Choroid plexus epithelial cell (primary cell): ENCODE measurements around the gene ARSB.
A peak's percentile ranks its signal among the peaks of the same experiment; 100 is the strongest.

ENCODE experiments used
- DNase-seq: peaks from one replicate; pipeline ENCODE4 v3.0.0-alpha.2; 2010; ENCODE audit warnings: low read depth
- H3K4me3 ChIP-seq: 2 replicates; pipeline ENCODE4 v1.5.1; 2011; ENCODE audit warnings: low read depth, mild to moderate bottlenecking, control low read depth, low read length, moderate library complexity
- CTCF ChIP-seq: conservative IDR thresholded peaks from 2 replicates; pipeline ENCODE4 v1.5.1; 2011; ENCODE audit warnings: low read depth, mild to moderate bottlenecking, control low read depth, inconsistent platforms, low read length, moderate library complexity

The ARSB gene

GRCh38 chr5:78893940-78894677 lies 91.0 kb downstream of the ARSB start:
- DNase-seq = peak; percentile 51
- no peak overlapping the region for H3K4me3 ChIP-seq
- no peak for TF ChIP-seq CTCF

GRCh38 chr5:78890667-78891379 lies 94.3 kb downstream of the ARSB start:
- DNase-seq = no peak
- H3K4me3 ChIP-seq = no peak overlapping the region
- no peak for TF ChIP-seq CTCF

GRCh38 chr5:78889369-78890140 lies 95.6 kb downstream of the ARSB start:
- peak; percentile 37 for DNase-seq
- H3K4me3 ChIP-seq = no peak overlapping the region
- no peak for TF ChIP-seq CTCF

DNA sequence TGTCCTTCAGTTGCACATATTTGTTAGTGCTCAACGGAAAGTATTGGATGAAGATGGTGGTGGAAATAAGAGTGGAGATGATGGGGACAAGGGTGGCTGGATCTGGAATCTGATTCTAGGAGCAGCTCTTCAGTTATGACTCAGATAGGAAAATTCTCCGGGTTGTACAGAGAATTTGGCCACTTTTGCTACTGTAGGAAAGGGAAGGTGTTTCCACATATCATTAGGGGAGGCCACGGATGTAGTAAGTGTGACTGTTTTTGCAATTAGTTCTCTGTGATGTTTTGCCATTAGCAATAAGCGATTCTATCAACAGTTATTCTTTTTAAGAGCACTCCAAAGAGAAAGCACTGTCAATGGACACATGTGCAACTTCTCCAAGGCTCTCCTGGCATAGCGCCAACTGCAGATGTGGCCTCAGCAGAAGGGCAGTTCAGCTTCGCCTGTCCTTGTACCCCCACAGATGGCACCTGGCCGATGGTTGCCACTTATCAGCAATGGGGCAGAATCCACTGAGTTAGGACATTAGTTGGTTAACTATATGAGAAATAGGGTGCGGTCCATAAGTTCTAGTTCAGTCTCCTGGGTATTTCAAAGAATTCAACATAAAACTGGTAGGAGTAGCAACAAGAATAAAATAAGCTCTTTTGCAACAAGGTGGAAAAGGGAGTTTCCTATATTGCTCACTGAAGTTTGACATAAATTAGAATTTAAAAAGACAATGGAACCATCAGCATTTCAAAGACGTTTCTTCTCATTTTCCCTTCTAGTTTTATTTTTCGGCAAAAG lies 96.3 kb downstream of the ARSB start:
- TF ChIP-seq CTCF = no peak
- DNase-seq = peak; percentile 3
- H3K4me3 ChIP-seq = no peak overlapping the region

GRCh38 chr5:78887384-78888118 lies 97.6 kb downstream of the ARSB start:
- no peak for TF ChIP-seq CTCF
- H3K4me3 ChIP-seq = no peak overlapping the region
- DNase-seq = peak; percentile 21
